Measurements from ENCODE around the gene CHMP1A.

DNA sequence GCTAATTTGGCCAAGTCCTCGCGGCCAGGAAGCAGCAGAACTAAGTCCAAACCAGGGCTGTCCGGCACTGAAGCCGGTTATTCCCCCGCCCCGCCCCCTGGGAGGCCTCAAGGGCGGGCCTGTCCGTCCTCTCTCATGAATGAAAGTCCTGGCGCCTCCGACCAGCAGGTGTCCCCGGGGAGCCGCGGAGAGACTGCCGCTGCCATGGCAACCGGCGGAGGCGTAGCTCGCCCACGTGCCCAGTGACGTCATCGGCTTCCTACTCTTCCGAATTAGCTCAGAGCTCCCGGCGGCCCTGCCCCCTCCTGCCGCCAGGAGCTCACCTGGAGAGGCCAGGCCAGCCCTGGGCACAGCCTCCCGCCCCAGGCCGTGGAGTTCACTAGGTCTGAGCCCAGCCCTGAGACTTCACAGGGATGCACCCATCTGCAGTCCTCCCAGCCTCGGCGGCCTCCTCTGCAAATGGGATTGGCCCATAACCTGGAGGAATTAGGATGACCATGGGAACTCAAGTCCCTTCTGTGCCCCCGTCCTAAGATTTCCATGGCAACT, 42.7 kb upstream of the CHMP1A start:
- TF ChIP-seq, protein P1, sequence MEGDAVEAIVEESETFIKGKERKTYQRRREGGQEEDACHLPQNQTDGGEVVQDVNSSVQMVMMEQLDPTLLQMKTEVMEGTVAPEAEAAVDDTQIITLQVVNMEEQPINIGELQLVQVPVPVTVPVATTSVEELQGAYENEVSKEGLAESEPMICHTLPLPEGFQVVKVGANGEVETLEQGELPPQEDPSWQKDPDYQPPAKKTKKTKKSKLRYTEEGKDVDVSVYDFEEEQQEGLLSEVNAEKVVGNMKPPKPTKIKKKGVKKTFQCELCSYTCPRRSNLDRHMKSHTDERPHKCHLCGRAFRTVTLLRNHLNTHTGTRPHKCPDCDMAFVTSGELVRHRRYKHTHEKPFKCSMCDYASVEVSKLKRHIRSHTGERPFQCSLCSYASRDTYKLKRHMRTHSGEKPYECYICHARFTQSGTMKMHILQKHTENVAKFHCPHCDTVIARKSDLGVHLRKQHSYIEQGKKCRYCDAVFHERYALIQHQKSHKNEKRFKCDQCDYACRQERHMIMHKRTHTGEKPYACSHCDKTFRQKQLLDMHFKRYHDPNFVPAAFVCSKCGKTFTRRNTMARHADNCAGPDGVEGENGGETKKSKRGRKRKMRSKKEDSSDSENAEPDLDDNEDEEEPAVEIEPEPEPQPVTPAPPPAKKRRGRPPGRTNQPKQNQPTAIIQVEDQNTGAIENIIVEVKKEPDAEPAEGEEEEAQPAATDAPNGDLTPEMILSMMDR (IDR thresholded peaks at IDR 0.05) = peak; percentile 76 to 98 (median 96)
- TF ChIP-seq EP300 (IDR thresholded peaks at IDR 0.05) = peak in 1 of 4 donors; percentile 68
